Left kidney (tissue), 8 donors: Measurements from ENCODE around the gene MT1G. TPM values are rescaled to one million over a fixed set of nuclear protein-coding genes. Genes with fewer than 3 reads are reported as not detected.
A peak's percentile ranks its signal among the peaks of the same experiment; 100 is the strongest.
"Not testable (repeated sequence)": the region's sequence is repeated elsewhere in the genome, so short reads cannot be mapped to it uniquely, and the experiment has no call there.

Source experiments
- DNase-seq: peaks from one replicate; pipeline ENCODE4 v3.0.0-alpha.2; 2013
- long read RNA-seq, 8 donors: transcript quantifications; one replicate each; lab custom pipeline, GENCODE V29; 2026
- polyA plus RNA-seq: library from polyadenylated mRNA; unstranded; fragments of 120-200 nt; gene quantifications from one replicate; pipeline ENCODE4 v1.2.1, GENCODE V29; 2013; ENCODE audit not compliant: insufficient read length

MT1G gene
- 56.6 TPM for polyA plus RNA-seq
- long read RNA-seq, donor 1, transcript MT1G-201 (3 exons, 405 nt): major isoform, 15 of 48 reads
- long read RNA-seq, donor 1, partial matches to known transcripts: 31 of 48 reads
- long read RNA-seq, donor 1, other reads (novel, unspliced or antisense): 0 of 48 reads
- long read RNA-seq, donor 2, transcript MT1G-201 (3 exons, 405 nt): major isoform, 15 of 57 reads
- long read RNA-seq, donor 2, partial matches to known transcripts: 38 of 57 reads
- long read RNA-seq, donor 2, other reads (novel, unspliced or antisense): 0 of 57 reads
- long read RNA-seq, donor 3, transcript MT1G-202 (3 exons, 406 nt): major isoform, 21 of 73 reads
- long read RNA-seq, donor 3, transcript MT1G-201 (3 exons, 405 nt): minor isoform, 12 of 73 reads
- long read RNA-seq, donor 3, partial matches to known transcripts: 38 of 73 reads
- long read RNA-seq, donor 3, other reads (novel, unspliced or antisense): 0 of 73 reads
- long read RNA-seq, donor 4, transcript MT1G-201 (3 exons, 405 nt): major isoform, 8 of 9 reads
- long read RNA-seq, donor 4, partial matches to known transcripts: 0 of 9 reads
- long read RNA-seq, donor 4, other reads (novel, unspliced or antisense): 0 of 9 reads
- long read RNA-seq, donor 5, transcript MT1G-201 (3 exons, 405 nt): major isoform, 10 of 11 reads
- long read RNA-seq, donor 5, partial matches to known transcripts: 0 of 11 reads
- long read RNA-seq, donor 5, other reads (novel, unspliced or antisense): 0 of 11 reads
- long read RNA-seq, donor 6, transcript MT1G-201 (3 exons, 405 nt): major isoform, 7 of 35 reads
- long read RNA-seq, donor 6, partial matches to known transcripts: 27 of 35 reads
- long read RNA-seq, donor 6, other reads (novel, unspliced or antisense): 0 of 35 reads
- long read RNA-seq, donor 7, transcript MT1G-202 (3 exons, 406 nt): minor isoform, 5 of 113 reads
- long read RNA-seq, donor 7, transcript MT1G-201 (3 exons, 405 nt): major isoform, 44 of 113 reads
- long read RNA-seq, donor 7, partial matches to known transcripts: 59 of 113 reads
- long read RNA-seq, donor 7, other reads (novel, unspliced or antisense): 5 of 113 reads
- long read RNA-seq, donor 8, transcript MT1G-201 (3 exons, 405 nt): major isoform, 37 of 106 reads
- long read RNA-seq, donor 8, transcript MT1G-202 (3 exons, 406 nt): minor isoform, 10 of 106 reads
- long read RNA-seq, donor 8, partial matches to known transcripts: 58 of 106 reads
- long read RNA-seq, donor 8, other reads (novel, unspliced or antisense): 0 of 106 reads

GRCh38 chr16:56667581-56668571 is at the start of gene MT1G:
MT1G (minus strand) TSS chr16:56668065; CDS start chr16:56667993, 72 bp downstream.
- DNase-seq: no peak

DNA sequence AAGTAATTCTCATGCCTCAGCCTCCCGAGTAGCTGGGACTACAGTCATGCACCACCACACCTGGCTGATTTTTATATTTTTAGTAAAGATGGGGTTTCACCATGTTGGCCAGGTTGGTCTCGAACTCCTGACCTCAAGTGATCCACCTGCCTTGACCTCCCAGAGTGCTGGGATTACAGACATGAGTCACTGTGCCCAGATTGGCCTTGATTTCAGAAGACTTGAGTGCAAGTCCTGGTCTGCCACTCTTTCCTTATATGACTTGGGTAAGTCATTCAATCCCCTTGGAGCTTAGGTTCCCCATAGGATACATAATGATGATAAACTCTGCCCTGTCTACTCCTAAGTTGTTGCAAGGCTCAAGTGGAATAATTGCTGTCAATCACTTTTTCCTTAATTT is 49.7 kb upstream of the MT1G start:
- not testable (repeated sequence) for DNase-seq

- no peak for DNase-seq
Measured at GRCh38 chr16:56716761-56717160, 48.9 kb upstream of the MT1G start.

- no peak for DNase-seq
Measured at GRCh38 chr16:56715126-56715525, 47.3 kb upstream of the MT1G start.

GRCh38 chr16:56713794-56714193 is 45.9 kb upstream of the MT1G start:
- DNase-seq: no peak

DNA sequence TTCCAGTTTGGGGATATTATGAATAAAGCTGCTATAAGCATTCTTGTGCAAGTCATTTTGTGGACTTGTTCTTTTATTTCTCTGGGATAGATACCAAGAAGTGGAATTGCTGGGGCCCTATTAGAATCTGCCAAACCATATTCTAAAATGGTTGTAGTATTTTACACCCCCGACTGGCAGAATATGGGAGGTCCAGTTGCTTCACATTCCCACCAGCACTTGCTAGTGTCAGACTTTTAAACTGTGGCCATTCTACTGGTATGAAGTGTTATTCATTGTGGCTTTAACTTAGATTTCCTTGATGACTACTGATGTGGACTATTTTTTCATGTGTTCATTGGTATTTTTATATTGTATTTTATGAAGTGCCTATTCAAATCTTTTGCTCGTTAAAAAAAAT is 44.0 kb upstream of the MT1G start:
- no peak for DNase-seq

GRCh38 chr16:56710181-56710737 is 42.4 kb upstream of the MT1G start:
- DNase-seq: no peak

DNA sequence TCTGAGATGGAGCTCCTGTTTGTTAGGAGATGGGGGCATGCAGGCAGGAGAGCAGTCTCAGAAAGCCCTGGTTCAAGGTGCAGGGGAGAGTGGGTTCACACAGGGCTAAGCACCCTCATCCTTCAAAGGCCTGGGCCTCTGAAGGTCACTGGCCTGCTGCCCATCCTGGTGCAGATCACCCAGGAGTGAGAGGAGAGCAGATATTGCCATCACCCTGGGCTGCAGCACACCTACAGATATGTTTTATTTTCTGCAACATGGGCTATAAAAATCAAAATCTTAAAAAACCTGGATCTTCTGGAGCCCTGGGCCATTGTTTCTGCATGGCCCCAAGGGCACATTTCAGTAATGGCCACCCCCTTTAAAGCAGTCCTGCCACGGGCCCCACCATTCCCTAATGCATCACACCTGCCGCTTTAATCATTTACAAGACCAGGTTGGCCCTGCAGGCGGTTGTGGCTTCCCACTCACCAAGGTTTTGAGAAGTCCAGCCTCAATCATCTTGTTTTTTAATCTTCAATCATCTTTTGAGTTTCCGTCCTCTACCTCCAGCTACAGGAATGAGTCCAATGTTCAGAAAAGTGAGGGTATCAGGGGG is 41.7 kb upstream of the MT1G start:
- no peak for DNase-seq

DNA sequence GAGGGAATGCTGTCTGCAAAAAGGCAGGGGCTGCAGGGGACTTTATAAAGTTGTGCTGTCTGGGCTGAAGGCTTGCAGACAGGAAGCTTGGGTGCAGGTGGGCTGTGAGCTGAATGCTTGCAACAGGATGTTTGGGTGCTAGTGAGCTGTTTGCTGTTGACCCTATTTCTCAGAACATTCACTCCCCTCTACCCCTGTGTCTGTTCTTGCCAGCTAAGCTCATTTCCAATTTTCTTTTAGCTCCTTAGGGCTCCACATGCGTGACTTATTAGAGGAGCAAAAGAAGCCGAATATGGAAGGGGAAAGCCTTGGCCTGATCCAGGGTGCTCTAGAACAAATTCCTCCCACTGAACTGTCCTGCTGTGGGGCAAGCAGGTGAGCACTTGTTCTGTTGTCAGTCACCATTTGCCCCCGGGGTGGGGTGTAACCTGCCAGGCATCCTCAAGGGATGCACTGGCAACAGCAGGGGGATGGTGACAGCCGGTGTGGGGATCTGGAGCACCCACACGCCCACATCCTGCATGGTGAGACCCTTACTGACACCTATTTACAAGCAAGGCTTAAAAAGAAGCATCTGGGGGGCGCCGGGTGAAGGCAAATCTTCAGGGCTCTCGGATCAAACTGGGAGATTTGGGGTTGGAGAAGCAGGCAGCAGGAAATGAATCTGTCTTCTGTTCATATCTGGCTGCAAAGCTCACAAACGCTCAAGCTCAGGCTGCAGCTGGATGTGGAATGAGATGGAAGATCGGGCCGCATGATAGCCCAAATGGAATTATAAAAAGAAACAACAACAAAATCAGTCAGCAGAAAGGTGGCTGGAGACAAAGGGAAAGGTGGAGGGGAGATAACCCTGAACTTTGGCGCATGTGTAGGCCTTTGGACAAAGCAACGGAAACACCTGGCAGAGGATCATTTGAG is 40.9 kb upstream of the MT1G start:
- DNase-seq: no peak

- DNase-seq: no peak
Measured at GRCh38 chr16:56702836-56703235, 35.0 kb upstream of the MT1G start.

DNA sequence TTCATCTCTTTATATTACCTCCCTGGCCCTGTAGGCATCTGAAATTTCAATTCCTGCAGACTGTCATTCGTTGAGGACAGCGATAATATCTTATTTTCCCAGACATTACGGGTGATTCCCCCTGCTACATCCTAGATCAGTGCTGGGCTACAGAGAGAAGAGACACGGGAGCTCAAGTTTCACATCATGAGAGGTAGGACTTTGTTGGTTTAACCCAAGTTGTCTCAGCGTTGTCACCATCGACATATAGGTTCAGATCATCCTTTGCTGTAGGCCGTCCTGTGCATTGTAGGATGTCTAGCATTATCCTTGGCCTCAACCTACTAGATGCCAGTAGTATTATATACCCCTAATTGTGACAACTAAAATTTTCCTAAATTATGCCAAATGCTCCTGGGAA is 33.7 kb upstream of the MT1G start:
- no peak for DNase-seq

GRCh38 chr16:56700631-56701030 is 32.8 kb upstream of the MT1G start:
- no peak for DNase-seq

DNA sequence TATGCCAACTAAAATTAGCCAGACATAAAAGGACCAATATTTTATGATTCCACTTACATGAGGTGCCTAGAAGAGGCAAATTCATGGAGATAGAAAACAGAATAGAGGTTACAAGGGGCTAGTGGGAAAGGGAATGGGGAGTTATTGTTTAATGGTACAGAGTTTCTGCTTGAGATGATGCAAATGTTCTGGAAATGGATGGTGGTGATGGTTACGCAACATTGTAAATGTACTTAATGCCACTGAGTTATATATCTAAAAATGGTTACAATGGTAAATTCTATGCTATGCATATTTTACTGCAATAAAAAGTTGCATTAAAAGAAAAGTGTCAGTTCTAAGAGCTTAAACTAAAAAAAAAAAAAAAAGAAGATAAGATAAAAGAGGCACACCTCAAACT is 32.3 kb upstream of the MT1G start:
- no peak for DNase-seq

- DNase-seq: no peak
Measured at GRCh38 chr16:56697456-56698155, 29.7 kb upstream of the MT1G start.

DNA sequence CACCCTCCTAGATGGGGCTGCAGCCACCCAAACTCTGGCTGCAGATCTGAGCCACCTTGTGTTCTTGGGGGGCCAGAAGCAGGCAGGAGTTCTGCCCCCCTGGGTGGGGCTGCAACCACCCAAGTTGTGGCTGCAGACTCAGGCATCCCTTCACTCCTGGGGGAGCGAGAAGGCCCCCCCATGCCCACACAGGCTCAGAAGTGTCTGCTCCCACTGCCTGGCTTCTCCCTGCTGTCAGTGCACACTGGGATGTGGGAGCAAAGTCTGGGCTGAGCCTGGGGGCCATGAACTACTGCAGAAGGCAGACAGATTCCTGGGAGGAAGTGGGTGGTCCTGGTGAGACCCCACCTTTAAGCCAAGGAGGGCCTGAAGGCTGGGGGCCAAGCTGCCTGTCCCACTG is 27.4 kb upstream of the MT1G start:
- DNase-seq: no peak

DNA sequence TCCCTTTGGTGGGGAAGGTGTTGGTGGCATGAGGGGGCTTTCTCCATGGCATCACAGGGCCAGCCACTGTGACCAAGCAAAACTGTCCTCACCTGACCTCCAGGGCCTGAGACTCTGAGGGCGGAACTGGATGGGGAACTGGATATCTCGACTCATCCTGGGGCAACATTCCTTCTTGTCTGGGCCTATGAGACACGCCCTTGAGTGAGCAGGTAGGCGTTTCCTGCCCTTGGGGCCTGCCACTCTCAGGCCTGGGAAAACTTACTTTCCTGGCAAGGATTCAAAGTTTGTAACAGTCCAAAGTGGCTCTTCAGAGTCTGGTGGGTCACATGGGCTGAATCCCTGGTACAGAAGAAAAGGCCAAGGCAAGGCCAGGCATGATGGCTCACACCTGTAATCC is 24.0 kb upstream of the MT1G start:
- peak; percentile 26 for DNase-seq

GRCh38 chr16:56690420-56691122 is 22.7 kb upstream of the MT1G start:
- DNase-seq: no peak

GRCh38 chr16:56689171-56689570 is 21.3 kb upstream of the MT1G start:
- no peak for DNase-seq
